ENCODE results near the gene HCRT.
"Not testable (repeated sequence)": the region's sequence is repeated elsewhere in the genome, so short reads cannot be mapped to it uniquely, and the experiment has no call there.

Gene HCRT

GRCh38 chr17:42179911-42180410 lies 5.3 kb downstream of the HCRT start:
- peak; percentile 90 for DNase-seq (ENCODE audit: low spot score)

- DNase-seq (ENCODE audit: low spot score) = no peak
These were observed 5.9 kb downstream of the HCRT start for GRCh38 chr17:42179335-42179734.

GRCh38 chr17:42178817-42179216 lies 6.4 kb downstream of the HCRT start:
- no peak for DNase-seq (ENCODE audit: low spot score)

- no peak for DNase-seq (ENCODE audit: low spot score)
These were observed 7.6 kb downstream of the HCRT start for GRCh38 chr17:42177684-42178083.

GRCh38 chr17:42174126-42174783 lies 11.0 kb downstream of the HCRT start:
- no peak for DNase-seq (ENCODE audit: low spot score)

GRCh38 chr17:42171831-42172230 lies 13.4 kb downstream of the HCRT start:
- DNase-seq (ENCODE audit: low spot score) = no peak

- no peak for DNase-seq (ENCODE audit: low spot score)
These were observed 15.9 kb downstream of the HCRT start for GRCh38 chr17:42169351-42169750.

GRCh38 chr17:42167807-42168206 lies 17.4 kb downstream of the HCRT start:
- no peak for DNase-seq (ENCODE audit: low spot score)

- DNase-seq (ENCODE audit: low spot score) = no peak
These were observed 19.0 kb downstream of the HCRT start for GRCh38 chr17:42166196-42166763.

- no peak for DNase-seq (ENCODE audit: low spot score)
These were observed 19.5 kb downstream of the HCRT start for GRCh38 chr17:42165751-42166150.

- DNase-seq (ENCODE audit: low spot score) = no peak
These were observed 21.4 kb downstream of the HCRT start for GRCh38 chr17:42163696-42164407.

- peak; percentile 86 for DNase-seq (ENCODE audit: low spot score)
These were observed 22.1 kb downstream of the HCRT start for GRCh38 chr17:42163113-42163512.

GRCh38 chr17:42160531-42160910 lies 24.7 kb downstream of the HCRT start:
- no peak for DNase-seq (ENCODE audit: low spot score)

GRCh38 chr17:42159796-42160530 lies 25.3 kb downstream of the HCRT start:
- no peak for DNase-seq (ENCODE audit: low spot score)

- no peak for DNase-seq (ENCODE audit: low spot score)
These were observed 29.6 kb downstream of the HCRT start for GRCh38 chr17:42155614-42156045.

- no peak for DNase-seq (ENCODE audit: low spot score)
These were observed 31.1 kb downstream of the HCRT start for GRCh38 chr17:42153919-42154742.

GRCh38 chr17:42146911-42147607 lies 38.2 kb downstream of the HCRT start:
- no peak for DNase-seq (ENCODE audit: low spot score)

- DNase-seq (ENCODE audit: low spot score) = not testable (repeated sequence)
These were observed 42.1 kb downstream of the HCRT start for GRCh38 chr17:42143138-42143537.

- DNase-seq (ENCODE audit: low spot score) = no peak
These were observed 42.8 kb downstream of the HCRT start for GRCh38 chr17:42142371-42142896.

GRCh38 chr17:42141382-42141781 lies 43.9 kb downstream of the HCRT start:
- no peak for DNase-seq (ENCODE audit: low spot score)

- DNase-seq (ENCODE audit: low spot score) = not testable (repeated sequence)
These were observed 44.6 kb downstream of the HCRT start for GRCh38 chr17:42140690-42141089.
